A673 (cell line): ENCODE measurements around the gene NFKB2.

Experiments used
- EZH2 ChIP-seq: fragments of 200-600 bp; sonication (generic); IDR thresholded peaks from 2 replicates; pipeline ENCODE4 v1.6.1; 2017; ENCODE audit warnings: borderline replicate concordance, low read depth, mild to moderate bottlenecking, mixed read lengths, antibody characterized with exemption, low read length; ENCODE audit not compliant: poor library complexity, severe bottlenecking
- TF ChIP-seq, protein P1 (sequence below): fragments of 300-800, 200-600 bp; sonication (generic); conservative IDR thresholded peaks from 2 replicates; pipeline ENCODE4 v1.5.1; 2017; ENCODE audit warnings: low read depth, mild to moderate bottlenecking, antibody characterized with exemption, low read length, moderate library complexity, mixed read lengths

DNA sequence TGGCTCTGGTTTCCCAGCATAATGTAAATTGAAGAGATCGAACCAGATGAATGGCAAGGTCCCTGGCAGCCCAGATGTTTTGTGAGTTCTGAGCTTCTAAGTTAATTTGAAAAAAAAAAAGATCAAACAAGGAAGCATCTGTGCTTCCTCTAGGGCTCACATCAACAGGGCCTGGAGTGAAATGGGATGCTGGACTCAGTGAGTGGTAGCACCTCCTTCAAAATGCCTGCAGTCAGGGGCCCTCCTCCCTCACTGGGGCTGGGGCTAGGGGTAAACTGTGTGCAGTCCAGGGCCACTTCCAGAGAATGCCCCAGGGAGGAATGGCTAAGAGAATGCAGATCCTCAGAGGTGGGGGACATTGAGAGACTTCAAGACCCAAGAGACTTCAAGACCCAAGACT is 42.9 kb downstream of the NFKB2 start:
- TF ChIP-seq, protein P1, sequence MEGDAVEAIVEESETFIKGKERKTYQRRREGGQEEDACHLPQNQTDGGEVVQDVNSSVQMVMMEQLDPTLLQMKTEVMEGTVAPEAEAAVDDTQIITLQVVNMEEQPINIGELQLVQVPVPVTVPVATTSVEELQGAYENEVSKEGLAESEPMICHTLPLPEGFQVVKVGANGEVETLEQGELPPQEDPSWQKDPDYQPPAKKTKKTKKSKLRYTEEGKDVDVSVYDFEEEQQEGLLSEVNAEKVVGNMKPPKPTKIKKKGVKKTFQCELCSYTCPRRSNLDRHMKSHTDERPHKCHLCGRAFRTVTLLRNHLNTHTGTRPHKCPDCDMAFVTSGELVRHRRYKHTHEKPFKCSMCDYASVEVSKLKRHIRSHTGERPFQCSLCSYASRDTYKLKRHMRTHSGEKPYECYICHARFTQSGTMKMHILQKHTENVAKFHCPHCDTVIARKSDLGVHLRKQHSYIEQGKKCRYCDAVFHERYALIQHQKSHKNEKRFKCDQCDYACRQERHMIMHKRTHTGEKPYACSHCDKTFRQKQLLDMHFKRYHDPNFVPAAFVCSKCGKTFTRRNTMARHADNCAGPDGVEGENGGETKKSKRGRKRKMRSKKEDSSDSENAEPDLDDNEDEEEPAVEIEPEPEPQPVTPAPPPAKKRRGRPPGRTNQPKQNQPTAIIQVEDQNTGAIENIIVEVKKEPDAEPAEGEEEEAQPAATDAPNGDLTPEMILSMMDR: no peak
- TF ChIP-seq EZH2: no peak
